CD4-positive, alpha-beta T cell (primary cell): Measurements from ENCODE around the gene FUBP1. TPM values are rescaled to one million over a fixed set of nuclear protein-coding genes. Genes with fewer than 3 reads are reported as not detected.
A peak's percentile ranks its signal among the peaks of the same experiment; 100 is the strongest.
"Not testable (repeated sequence)": the region's sequence is repeated elsewhere in the genome, so short reads cannot be mapped to it uniquely, and the experiment has no call there.

Experiments used
- ATAC-seq: fragments of 200-7000 bp; cut with Tn5 transposase; one replicate; pipeline ENCODE4 v1.10.0; 2022; ENCODE audit warnings: mild to moderate bottlenecking; ENCODE audit not compliant: poor library complexity
- CTCF ChIA-PET: fragments of 350-600 bp; sonication (Branson Sonifier 250); formaldehyde crosslinking; loops from one replicate; lab custom pipeline; 2021; ENCODE audit warnings: antibody characterized with exemption, inconsistent platforms; lab: Charles Lee
- POLR2A ChIA-PET: fragments of 350-600 bp; sonication (Branson Sonifier 250); formaldehyde crosslinking; loops from one replicate; lab custom pipeline; 2021; ENCODE audit warnings: antibody characterized with exemption, inconsistent platforms; lab: Charles Lee
- DNase-seq, 14 experiments: peaks; one replicate each; pipeline ENCODE4 v3.0.0-alpha.2; 2013 to 2020; ENCODE audit warnings: mixed read lengths in 2 of 14
- H3K27ac ChIP-seq, 2 donors: one replicate each; pipeline versions ENCODE4 v1.5.1 to v1.7.0; 2013; ENCODE audit warnings: low read length in 2 of 2, low read depth in 1 of 2, mild to moderate bottlenecking in 1 of 2
- H3K27me3 ChIP-seq, 2 experiments: 1 replicate in 1 of 2; 2 replicates in 1 of 2; pipeline versions ENCODE4 v1.6.1 to v1.7.0; 2013; ENCODE audit warnings: low read length in 2 of 2, control low read depth in 1 of 2, mild to moderate bottlenecking in 1 of 2, moderate library complexity in 1 of 2; ENCODE audit not compliant: insufficient read depth in 2 of 2, control insufficient read depth in 1 of 2
- H3K36me3 ChIP-seq: one replicate; pipeline ENCODE4 v1.6.1; 2013; ENCODE audit warnings: low read length, control low read depth; ENCODE audit not compliant: insufficient read depth
- H3K4me1 ChIP-seq: one replicate; pipeline ENCODE4 v1.6.1; 2013; ENCODE audit warnings: low read length, control low read depth; ENCODE audit not compliant: insufficient read depth
- H3K4me3 ChIP-seq: one replicate; pipeline ENCODE4 v1.5.1; 2013; ENCODE audit warnings: mild to moderate bottlenecking, low read length, moderate library complexity
- H3K9me3 ChIP-seq, 2 experiments: 1 replicate in 1 of 2; 2 replicates in 1 of 2; pipeline versions ENCODE4 v1.6.1 to v1.7.0; 2013; ENCODE audit warnings: low read length in 2 of 2, mild to moderate bottlenecking in 2 of 2, control low read depth in 1 of 2, moderate library complexity in 1 of 2; ENCODE audit not compliant: control insufficient read depth in 1 of 2, insufficient read depth in 1 of 2
- H3K27ac Mint-ChIP-seq: one replicate; pipeline ENCODE4 v1.8.0; 2020; ENCODE audit warnings: mixed read lengths
- H3K27me3 Mint-ChIP-seq: one replicate; pipeline ENCODE4 v1.8.0; 2021; ENCODE audit warnings: mixed read lengths
- H3K36me3 Mint-ChIP-seq: one replicate; pipeline ENCODE4 v1.8.0; 2021; ENCODE audit warnings: low read depth, mixed read lengths
- H3K4me1 Mint-ChIP-seq: one replicate; pipeline ENCODE4 v1.8.0; 2021; ENCODE audit warnings: low read depth, mixed read lengths
- H3K4me3 Mint-ChIP-seq: one replicate; pipeline ENCODE4 v1.8.0; 2020; ENCODE audit warnings: mild to moderate bottlenecking, mixed read lengths
- H3K9me3 Mint-ChIP-seq: one replicate; pipeline ENCODE4 v1.8.0; 2020; ENCODE audit warnings: mixed read lengths
- CTCF ChIP-seq: fragments of 200-600 bp; IDR thresholded peaks from one replicate; pipeline ENCODE4 v1.8.0; 2022; ENCODE audit warnings: antibody characterized with exemption, mild to moderate bottlenecking
- intact Hi-C, 2 experiments: fragments of 100-400 bp; cut with DNase I in 1 of 2; cut with micrococcal nuclease in 1 of 2; formaldehyde crosslinking; loops; one replicate each; pipeline versions ENCODE4 v1.15.1 to v1.9.0; 2023 to 2025; cut with DNase I, micrococcal nuclease
- total RNA-seq, 174 experiments: library from RNA in 2 of 174; stranded (reverse) in 2 of 174; gene quantifications; one replicate each; pipeline ENCODE4 v1.2.3 and lab custom pipeline; 2021 to 2026

The FUBP1 gene
- total RNA-seq, 2 experiments from 2014 or later = 196 to 202 TPM

GRCh38 chr1:78003882-78004718 is 25.2 kb upstream of the FUBP1 start:
- peak overlapping the region; percentile 86 for H3K4me3 Mint-ChIP-seq
- H3K27me3 Mint-ChIP-seq = no peaks in the 10 kb centered on the region
- H3K27ac Mint-ChIP-seq = peak overlapping the region; percentile 98
- H3K9me3 Mint-ChIP-seq = no peaks in the 10 kb centered on the region
- H3K4me3 ChIP-seq = peak overlapping the region; percentile 71
- peaks cover 4% of the 10 kb centered on the region for H3K4me1 ChIP-seq
- H3K27me3 ChIP-seq = no peaks in the 10 kb centered on the region
- no peak for TF ChIP-seq CTCF
- CTCF ChIA-PET = interaction anchor here (0.9 to 3.1 kb wide), 3 partner anchors 13 to 321 kb away, joined by 3 to 19 read pairs (median 6); partner anchors contain the start of gene FUBP1
- ATAC-seq (peak; percentile 39), DNase-seq (peak in 12 of 14 experiments; percentile 7 to 79 (median 26))
- H3K36me3 ChIP-seq = no peaks in the 10 kb centered on the region
- no peaks in the 10 kb centered on the region for H3K9me3 ChIP-seq
- peaks cover 46% of the 10 kb centered on the region for H3K4me1 Mint-ChIP-seq
- POLR2A ChIA-PET = interaction anchor here (0.6 to 9.3 kb wide), 19 partner anchors 9 to 645 kb away, joined by 3 to 419 read pairs (median 7); partner anchors contain the start of genes FUBP1, GIPC2, IFI44 and IFI44L
- peaks cover 8% of the 10 kb centered on the region for H3K36me3 Mint-ChIP-seq
- intact Hi-C loops = loop anchor here (1.0 to 10.0 kb wide), 5 partner anchors 25 to 1929 kb away; partner anchors contain the start of genes FUBP1 (in 1 of the 2), IFI44 (in 1 of the 2), ST6GALNAC3 (in 1 of the 2) and ZZZ3 (in 1 of the 2)
- peak overlapping the region; percentile 78 to 96 for H3K27ac ChIP-seq

GRCh38 chr1:78003070-78003746 is 24.3 kb upstream of the FUBP1 start:
- H3K36me3 Mint-ChIP-seq = peaks cover 8% of the 10 kb centered on the region
- intact Hi-C loops = loop anchor here in 1 of 2 experiments (10.0 kb wide), 3 partner anchors 238 to 1928 kb away; partner anchors contain the start of genes IFI44 and ST6GALNAC3
- H3K27me3 Mint-ChIP-seq = no peaks in the 10 kb centered on the region
- H3K27me3 ChIP-seq = no peaks in the 10 kb centered on the region
- no peaks in the 10 kb centered on the region for H3K36me3 ChIP-seq
- ATAC-seq = no peak
- H3K4me1 Mint-ChIP-seq = peaks cover 41% of the 10 kb centered on the region
- DNase-seq = peak in 3 of 14 experiments; percentile 9 to 19 (median 14)
- H3K27ac ChIP-seq = no peak overlapping the region
- H3K27ac Mint-ChIP-seq = peak overlapping the region; percentile 98
- peak overlapping the region; percentile 43 for H3K4me3 Mint-ChIP-seq
- H3K4me1 ChIP-seq = peaks cover 4% of the 10 kb centered on the region
- H3K4me3 ChIP-seq = no peak overlapping the region
- no peaks in the 10 kb centered on the region for H3K9me3 Mint-ChIP-seq
- ChIA-PET CTCF (interaction anchor here (1.0 to 3.1 kb wide), 3 partner anchors 12 to 320 kb away, joined by 3 to 19 read pairs (median 6); partner anchors contain the start of gene FUBP1), POLR2A (interaction anchor here (1.4 to 9.3 kb wide), 7 partner anchors 8 to 244 kb away, joined by 6 to 419 read pairs (median 16); partner anchors contain the start of genes FUBP1, GIPC2 and USP33)
- no peak for TF ChIP-seq CTCF
- H3K9me3 ChIP-seq = no peaks in the 10 kb centered on the region

- not testable (repeated sequence) for H3K9me3 ChIP-seq, H3K9me3 Mint-ChIP-seq, H3K27ac ChIP-seq, H3K4me3 ChIP-seq, H3K27ac Mint-ChIP-seq, H3K27me3 ChIP-seq, H3K27me3 Mint-ChIP-seq, H3K36me3 ChIP-seq, H3K36me3 Mint-ChIP-seq, DNase-seq, H3K4me1 ChIP-seq, H3K4me3 Mint-ChIP-seq, ATAC-seq
- CTCF ChIA-PET = interaction anchor here (1.3 to 2.0 kb wide), 2 partner anchors 20 to 22 kb away, joined by 3 to 8 read pairs; partner anchors contain the start of gene FUBP1
- intact Hi-C loops = loop anchor here in 1 of 2 experiments (10.0 kb wide), 3 partner anchors 236 to 1926 kb away; partner anchors contain the start of genes IFI44 and ST6GALNAC3
- POLR2A ChIA-PET = interaction anchor here (1.3 to 9.3 kb wide), 2 partner anchors 21 to 29 kb away, joined by 7 to 419 read pairs; partner anchors contain the start of gene FUBP1
- H3K4me1 Mint-ChIP-seq = peaks cover 20% of the 10 kb centered on the region
Measured at GRCh38 chr1:78000536-78000935, 21.7 kb upstream of the FUBP1 start.
